ENCODE measurements around the gene STK32C. TPM values are rescaled to one million over a fixed set of nuclear protein-coding genes. Genes with fewer than 3 reads are reported as not detected.

Gene STK32C
- total RNA-seq, 1 experiment from 2014 or later, result 22.5 TPM

- in situ Hi-C loops (cut with HindIII; ENCODE audit: low pct_unique_long_range_greater_than_20kb, low sequenced_read_pairs), result no loop called here
- no peak for DNase-seq (ENCODE audit: low read depth)
Measured at GRCh38 chr10:132264306-132264950, 43.3 kb downstream of the STK32C start.

GRCh38 chr10:132263866-132264265 lies 43.9 kb downstream of the STK32C start:
- no peak for DNase-seq (ENCODE audit: low read depth)
- in situ Hi-C loops (cut with HindIII; ENCODE audit: low pct_unique_long_range_greater_than_20kb, low sequenced_read_pairs), result no loop called here

DNA sequence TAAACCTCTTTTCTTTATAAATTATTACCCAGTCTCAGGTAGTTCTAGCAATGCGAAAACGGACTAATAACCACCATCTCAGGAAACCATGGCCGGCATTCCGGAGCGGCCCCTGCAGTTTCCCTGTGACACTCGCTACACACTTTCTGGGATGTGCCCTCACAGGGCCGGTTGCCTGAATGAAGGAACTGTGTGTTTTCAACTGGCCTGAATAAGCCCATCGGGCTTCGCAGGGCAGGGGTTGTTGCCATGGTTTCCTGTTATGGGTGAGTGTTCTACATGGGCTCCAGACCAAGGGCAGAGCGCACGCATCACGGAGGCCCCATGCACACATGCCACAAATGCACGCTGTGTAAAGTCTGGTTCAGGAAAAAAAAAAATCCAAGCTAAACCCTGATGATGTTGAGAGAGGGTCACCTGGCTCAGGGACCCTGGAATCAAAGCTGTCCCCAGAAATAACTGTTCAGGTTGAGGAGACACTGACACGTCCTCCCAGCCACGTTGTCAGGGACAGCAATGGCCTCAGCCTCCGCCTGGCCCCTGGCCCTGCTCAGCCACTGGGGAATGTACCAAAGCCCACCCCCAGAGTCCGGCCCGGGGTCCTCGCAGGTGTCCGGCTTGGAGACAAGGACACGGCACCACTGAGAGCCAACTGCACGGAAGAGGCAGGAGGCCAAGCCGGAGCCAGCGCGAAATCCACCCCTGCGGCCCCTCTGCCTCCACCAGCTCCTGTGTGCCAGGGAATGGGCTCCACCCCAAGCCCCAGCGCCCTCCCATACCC lies 47.9 kb downstream of the STK32C start:
- no peak for DNase-seq (ENCODE audit: low read depth)
- in situ Hi-C loops (cut with HindIII; ENCODE audit: low pct_unique_long_range_greater_than_20kb, low sequenced_read_pairs), result no loop called here

DNA sequence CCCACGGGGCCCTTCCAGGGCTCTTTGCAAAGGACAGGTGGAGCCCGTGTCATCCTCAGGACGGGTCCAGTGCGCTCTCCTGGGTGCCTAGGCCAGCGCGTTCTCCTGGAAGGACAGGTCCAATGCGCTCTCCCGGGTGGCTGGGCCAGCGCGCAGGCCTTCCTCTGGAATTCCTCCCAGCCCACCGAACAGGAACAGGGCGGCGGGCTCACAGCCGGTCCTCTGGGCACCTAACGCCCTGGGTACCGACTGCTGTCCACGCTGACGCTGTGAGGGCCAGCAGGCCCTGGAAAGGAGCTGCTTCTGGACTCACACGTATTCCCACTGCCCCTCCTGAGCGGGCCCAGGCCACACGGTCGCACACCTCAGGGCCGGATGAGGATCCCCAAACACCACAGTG lies 49.3 kb downstream of the STK32C start:
- no peak for DNase-seq (ENCODE audit: low read depth)
- in situ Hi-C loops (cut with HindIII; ENCODE audit: low pct_unique_long_range_greater_than_20kb, low sequenced_read_pairs), result no loop called here

DNA sequence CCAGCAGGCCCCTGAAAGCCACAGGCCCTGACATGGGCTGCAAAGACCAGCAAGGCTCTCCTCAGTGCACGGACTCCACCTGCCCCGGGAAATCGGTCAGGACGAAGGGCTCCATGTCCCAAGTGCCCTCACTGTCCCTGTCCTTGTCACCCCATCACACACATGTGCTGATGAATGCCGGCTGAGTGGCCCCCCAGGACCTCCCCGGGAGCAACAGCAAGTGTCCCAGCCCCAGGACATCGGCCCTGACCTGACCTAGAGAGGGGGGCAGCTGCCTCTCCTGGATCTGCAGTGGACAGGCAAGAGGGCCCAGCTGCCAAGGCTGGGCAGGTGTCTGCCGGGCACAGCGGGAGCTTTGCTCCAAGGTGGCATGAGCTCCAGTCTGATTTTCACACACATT lies 49.8 kb downstream of the STK32C start:
- in situ Hi-C loops (cut with HindIII; ENCODE audit: low pct_unique_long_range_greater_than_20kb, low sequenced_read_pairs), result no loop called here
- no peak for DNase-seq (ENCODE audit: low read depth)

DNA sequence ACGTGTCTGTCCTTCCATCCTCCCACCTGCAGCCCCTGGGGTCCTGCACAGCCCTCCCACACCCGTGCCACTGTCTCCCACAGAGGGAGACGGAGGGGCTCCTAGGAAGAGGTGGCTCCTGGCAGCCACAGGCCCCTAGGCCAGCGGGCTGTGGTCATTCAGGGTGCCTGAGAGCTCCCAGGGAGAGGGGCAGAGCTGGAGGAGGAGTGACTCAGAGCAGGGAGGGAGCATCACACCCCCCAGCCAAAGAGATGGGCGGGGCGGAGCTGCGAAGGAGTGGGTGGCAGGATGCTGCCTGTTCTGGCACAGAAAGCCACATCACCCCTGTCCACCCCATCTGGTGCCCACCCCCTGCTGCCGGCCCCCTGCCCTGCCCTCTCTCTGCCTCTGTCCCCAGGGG lies 50.5 kb downstream of the STK32C start:
- DNase-seq (ENCODE audit: low read depth), result peak; percentile 6

GRCh38 chr10:132256866-132257265 lies 50.9 kb downstream of the STK32C start:
- DNase-seq (ENCODE audit: low read depth), result no peak
- in situ Hi-C loops (cut with HindIII; ENCODE audit: low pct_unique_long_range_greater_than_20kb, low sequenced_read_pairs), result no loop called here

More for the DNA sequence above, 50.5 kb downstream of the STK32C start:
- in situ Hi-C loops (cut with HindIII; ENCODE audit: low pct_unique_long_range_greater_than_20kb, low sequenced_read_pairs), result no loop called here

GRCh38 chr10:132255489-132256344 lies 52.0 kb downstream of the STK32C start:
- DNase-seq (ENCODE audit: low read depth), result no peak
- in situ Hi-C loops (cut with HindIII; ENCODE audit: low pct_unique_long_range_greater_than_20kb, low sequenced_read_pairs), result no loop called here

- DNase-seq (ENCODE audit: low read depth), result no peak
- in situ Hi-C loops (cut with HindIII; ENCODE audit: low pct_unique_long_range_greater_than_20kb, low sequenced_read_pairs), result no loop called here
Measured at GRCh38 chr10:132254841-132255240, 52.9 kb downstream of the STK32C start.

GRCh38 chr10:132253092-132253687 lies 54.6 kb downstream of the STK32C start:
- in situ Hi-C loops (cut with HindIII; ENCODE audit: low pct_unique_long_range_greater_than_20kb, low sequenced_read_pairs), result no loop called here
- DNase-seq (ENCODE audit: low read depth), result no peak

- DNase-seq (ENCODE audit: low read depth), result no peak
- in situ Hi-C loops (cut with HindIII; ENCODE audit: low pct_unique_long_range_greater_than_20kb, low sequenced_read_pairs), result no loop called here
Measured at GRCh38 chr10:132252412-132252811, 55.3 kb downstream of the STK32C start.

DNA sequence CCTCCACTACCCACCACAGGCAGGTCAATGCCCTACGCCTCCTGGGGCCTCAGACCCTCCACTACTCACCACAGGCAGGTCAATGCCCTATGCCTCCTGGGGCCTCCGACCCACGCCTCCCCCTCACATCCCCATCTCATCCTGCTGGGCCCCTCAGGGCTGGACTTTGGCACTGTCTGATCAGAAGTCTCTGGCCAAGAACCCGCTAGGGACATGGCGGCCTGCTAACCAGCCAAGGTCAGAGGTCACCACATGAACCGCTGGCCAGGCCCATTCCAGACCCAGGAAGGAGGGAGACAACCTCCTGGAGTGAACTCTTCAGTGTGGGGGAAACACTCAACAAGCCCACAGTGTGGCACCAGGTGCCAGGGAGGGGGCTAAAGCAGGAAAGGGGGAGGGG lies 55.8 kb downstream of the STK32C start:
- in situ Hi-C loops (cut with HindIII; ENCODE audit: low pct_unique_long_range_greater_than_20kb, low sequenced_read_pairs), result no loop called here

GRCh38 chr10:132250481-132251475 lies 57.0 kb downstream of the STK32C start:
- in situ Hi-C loops (cut with HindIII; ENCODE audit: low pct_unique_long_range_greater_than_20kb, low sequenced_read_pairs), result no loop called here
- no peak for DNase-seq (ENCODE audit: low read depth)

More for the DNA sequence above, 55.8 kb downstream of the STK32C start:
- no peak for DNase-seq (ENCODE audit: low read depth)

DNA sequence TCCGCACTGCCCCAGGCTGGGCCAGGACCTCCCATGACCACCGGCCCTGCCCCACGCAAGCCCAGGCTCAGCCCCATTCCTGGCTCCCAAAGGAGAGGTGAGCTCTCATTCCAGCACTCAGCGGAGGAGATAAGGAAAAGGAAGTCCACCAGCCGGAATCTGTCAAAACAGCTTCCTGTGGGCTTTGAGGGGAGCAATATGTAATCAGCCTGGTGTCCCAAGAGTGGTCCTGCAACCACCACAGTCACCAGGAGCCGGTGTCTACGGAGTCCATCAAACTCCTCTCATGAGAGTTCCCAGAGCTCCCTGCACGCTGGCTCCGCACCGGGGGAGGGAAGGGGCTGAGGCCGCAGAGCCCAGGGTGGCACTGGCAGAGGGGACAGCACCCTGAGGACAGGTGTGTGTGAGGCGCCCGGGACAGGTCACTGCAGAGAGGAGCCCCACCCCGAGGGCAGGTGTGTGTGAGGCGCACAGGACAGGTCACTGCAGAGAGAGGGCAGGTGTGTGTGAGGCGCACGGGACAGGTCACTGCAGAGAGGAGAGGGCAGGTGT lies 57.9 kb downstream of the STK32C start:
- in situ Hi-C loops (cut with HindIII; ENCODE audit: low pct_unique_long_range_greater_than_20kb, low sequenced_read_pairs), result no loop called here
- no peak for DNase-seq (ENCODE audit: low read depth)

DNA sequence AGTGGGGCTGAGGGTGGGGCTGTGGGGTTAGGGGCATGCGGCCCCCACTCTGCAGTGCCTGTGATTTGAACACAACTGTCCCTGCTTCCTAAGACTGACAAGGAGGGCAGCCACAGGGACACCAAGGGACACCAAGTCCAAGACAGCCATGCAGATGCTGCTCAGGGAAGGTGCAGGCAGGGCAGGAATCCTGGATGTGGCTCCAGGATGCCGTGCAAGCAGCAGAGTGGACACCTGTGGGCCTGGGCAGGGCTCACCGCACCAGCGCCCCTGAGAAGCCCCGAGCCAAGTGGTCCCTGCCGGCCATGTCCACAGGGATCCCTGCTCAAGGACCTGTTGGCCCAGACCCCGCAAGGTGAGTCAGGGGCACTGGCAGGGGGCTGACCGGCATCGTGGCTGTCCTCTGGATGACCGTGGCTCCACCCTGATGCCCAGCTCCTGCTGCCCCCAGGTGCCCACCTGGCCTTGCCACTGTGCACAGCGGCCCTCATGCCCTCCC lies 58.5 kb downstream of the STK32C start:
- no peak for DNase-seq (ENCODE audit: low read depth)
- in situ Hi-C loops (cut with HindIII; ENCODE audit: low pct_unique_long_range_greater_than_20kb, low sequenced_read_pairs), result no loop called here

GRCh38 chr10:132248455-132249225 lies 59.1 kb downstream of the STK32C start:
- no peak for DNase-seq (ENCODE audit: low read depth)
- in situ Hi-C loops (cut with HindIII; ENCODE audit: low pct_unique_long_range_greater_than_20kb, low sequenced_read_pairs), result no loop called here

Data from Caki2 (cell line).